HL-60/S4 (cell line): ENCODE results near the gene MYMK.

Source experiments
- in situ Hi-C: fragments of 300-500 bp; cut with MboI; formaldehyde crosslinking; loops from 2 replicates; pipeline ENCODE4 v1.14.3; 2022; ENCODE audit warnings: low sequenced_read_pairs

The MYMK gene

DNA sequence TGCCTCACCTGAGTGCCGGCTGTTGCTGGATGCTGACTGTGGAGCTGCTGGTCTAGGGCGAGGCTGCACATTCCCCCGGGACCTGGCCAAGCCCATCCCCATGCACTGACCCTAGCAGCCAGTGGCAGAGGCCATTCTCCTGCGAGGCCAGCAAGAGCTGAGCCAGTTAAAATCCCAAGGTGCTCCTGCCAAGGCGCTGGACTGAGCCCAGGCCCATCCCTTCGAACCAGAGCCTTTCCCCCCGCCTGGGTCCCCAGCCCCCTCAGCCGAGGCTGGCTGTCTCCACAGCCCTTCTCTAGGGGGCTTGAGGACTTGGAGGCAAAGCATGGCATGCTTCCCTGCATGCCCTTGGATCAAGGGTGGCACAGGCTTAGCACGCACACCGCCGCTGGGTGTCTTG is 11.3 kb upstream of the MYMK start:
- in situ Hi-C loops = no loop called here

DNA sequence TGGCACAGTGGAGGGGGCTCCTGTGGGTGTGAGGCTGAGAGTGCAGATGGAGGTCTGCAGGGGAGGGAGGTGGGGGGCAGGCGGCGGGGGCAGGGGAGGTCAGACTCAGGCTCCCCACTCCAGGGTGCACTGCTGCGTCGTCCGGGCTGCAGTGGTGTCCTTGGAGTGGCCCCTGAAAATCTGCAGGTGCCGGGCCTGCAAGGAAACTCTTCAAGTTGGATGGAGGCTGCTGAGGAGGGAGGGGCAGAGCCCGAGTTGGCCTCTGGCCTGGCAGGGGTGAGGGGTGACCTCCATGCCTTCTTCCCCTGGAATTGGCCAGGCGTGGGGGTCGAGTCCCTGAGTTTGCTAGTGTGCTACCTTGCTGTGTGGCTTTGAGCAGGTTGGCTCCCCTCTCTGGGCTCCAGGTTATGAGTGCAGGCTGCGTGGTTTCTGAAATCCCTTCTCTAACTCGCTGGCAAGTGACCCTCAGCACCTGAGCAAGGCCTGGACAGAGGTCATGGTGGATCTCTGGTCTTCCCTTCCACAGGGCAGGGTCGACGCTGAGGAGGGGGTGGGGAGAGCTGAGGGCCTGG is 10.6 kb upstream of the MYMK start:
- in situ Hi-C loops = no loop called here

DNA sequence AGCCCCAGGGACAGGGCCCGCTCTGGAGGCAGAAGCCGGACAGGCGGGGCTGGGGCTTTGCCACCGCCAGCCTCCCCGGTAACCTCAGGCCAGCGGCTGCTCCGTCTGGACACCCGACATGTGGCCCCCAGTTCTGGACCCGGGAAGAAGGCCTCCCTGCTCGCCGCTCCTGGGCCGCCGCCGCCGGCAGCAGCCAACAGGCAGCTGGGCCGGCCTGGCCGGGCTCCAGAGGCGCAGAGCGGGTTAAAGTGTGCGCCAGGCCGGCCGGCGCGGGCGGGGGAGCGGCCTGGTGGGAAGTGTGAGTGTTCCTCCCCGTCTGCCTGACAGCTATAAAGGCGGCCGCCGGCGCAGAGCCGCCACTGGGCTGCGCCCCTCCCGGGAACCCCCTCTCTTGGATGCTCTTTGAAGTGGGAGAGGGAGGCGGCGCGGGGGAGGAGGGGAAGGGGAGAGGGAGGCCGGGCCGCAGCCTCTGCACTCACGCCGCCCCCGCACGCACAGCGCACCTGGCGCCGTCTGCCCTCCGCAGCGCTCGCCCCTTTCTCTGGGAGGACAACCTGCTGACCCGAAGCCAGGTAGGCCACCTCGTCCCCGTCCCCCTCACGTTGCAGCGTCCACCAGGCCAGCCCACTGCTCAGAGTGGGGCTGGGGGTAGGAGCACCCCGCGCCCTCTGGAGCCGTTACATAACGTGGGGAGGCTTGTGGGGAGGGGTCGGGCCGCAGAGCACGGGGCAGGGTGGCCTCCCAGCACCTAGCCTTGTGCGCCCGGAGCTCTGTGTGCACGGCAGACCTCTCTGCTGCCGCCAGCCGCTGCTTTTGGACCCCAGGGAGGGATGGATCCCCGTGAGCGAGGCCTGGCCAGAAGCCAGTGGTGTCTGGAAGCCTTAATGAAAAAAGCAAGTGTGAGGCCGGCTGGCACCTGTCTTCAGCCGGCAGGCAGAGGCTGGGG is 9.9 kb upstream of the MYMK start, which contains the start of gene ADAMTSL2:
Gene ADAMTSL2, plus strand, starts transcription at position 359 of the 946 bp plus-strand sequence. CDS start 2,009 bp downstream, outside the sequence.
- in situ Hi-C loops = no loop called here

DNA sequence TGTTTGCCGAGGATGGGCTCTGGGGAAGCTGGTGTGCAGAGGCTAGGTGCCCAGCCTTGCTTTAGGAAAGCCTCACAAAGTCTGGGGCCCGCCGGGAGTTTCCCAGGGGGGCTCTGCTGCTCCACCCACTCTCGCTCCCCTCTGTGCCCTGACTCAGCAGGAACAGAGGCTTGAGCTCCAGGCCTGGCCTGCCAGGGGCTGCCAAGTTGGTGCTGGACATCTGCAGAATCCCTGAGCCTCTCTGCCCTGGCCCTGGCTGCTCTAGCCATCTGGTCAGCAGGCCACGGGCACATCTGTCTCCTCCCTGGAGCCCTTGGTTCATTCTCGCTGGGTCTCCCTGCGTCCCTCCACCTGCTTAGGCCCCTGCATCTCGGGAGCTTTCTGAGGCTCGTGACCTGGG is 9.1 kb upstream of the MYMK start:
- in situ Hi-C loops = no loop called here

DNA sequence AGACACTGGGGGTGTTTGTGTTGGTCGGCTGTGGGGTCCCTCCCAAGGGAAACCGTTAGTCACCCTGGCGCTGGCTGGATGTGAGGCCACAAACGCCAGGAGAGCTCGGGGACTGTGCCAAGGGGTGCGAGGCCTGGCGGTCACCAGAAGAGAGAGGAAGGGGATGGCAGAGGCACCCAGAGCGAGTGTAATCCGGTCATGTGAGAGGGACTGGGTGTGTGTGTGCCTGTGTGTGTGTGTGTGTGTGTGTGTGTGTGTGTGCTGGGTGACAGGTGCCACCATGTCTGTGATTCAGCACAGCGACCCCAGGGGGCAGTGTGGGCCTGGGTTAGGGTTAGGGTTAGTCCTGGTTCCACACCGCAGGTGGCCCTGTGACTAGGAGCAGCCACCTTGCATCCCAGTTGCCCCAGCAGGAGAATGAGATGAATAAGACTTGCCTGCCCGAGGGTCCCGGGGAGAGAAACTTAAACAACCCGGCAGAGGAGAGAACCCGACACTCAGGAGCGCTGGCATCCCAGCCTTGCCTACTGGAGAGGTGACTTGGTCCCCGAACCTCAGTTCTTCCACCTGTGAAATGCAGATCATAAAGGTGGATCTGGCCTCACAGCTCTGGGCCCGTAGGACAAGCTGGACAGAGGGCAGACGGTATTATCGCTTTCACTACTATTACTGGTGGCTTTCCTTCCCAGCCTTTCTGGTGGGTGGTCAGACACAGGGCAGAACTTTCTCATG is 8.3 kb upstream of the MYMK start:
- in situ Hi-C loops = no loop called here

DNA sequence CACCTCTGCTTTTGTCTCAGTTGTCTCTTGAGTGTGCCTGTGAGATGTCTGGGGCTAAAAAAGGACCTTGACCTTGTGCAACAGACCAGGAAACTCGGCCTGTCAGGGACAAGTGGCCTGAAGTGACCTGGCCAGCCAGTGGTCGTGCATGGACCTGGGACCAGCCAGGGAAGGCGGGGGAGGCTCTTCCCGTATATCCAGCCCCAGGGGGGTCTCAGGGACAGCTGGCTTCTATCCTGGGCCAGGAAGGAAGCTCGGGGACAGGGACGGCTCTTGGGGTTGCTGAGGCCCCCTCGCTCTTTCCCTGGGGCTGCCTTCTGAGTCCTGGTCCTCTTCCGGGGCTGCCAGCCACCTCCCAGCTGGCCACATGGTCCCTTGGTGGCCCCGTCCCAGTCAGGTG is 6.5 kb upstream of the MYMK start:
- in situ Hi-C loops = no loop called here

DNA sequence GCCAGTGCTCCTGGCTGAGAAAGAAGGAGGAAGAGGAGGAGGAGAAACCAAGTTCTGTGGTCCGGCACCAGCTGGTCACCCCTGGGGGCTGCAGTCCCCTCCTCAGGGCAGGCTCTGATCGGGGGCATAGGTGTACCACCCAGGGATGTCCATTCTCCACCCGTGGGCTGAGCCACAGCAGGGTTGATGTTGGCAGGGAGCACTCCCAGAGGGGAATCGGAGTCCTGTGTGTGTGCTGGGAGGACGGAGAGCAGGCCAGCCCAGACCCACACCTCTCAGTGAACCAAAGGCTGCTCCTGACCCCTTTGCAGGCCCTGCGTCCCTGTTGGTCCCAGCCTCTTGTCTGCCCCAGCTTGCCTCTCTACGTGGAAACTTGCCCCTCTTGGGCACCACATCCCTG is 5.1 kb upstream of the MYMK start:
- in situ Hi-C loops = no loop called here

DNA sequence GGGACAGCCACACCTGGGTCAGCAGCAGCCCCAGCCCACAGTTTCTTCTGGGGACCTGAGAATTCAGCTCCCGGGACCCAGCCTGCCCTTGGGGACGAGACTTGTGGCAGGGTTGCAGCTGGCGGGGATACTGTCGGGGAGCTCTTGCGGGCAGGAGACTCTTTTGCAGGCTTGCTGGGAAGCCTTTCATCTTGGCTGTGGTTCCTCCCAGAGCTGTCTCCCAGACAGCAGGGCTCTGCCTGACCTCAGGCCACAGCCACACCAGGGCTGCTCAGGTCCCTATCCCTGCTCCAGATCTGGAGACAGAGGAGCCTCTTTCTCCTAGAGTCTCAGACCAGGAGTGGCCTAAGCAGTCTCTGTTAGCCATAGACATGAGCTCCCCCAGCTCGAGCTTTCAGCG is 4.7 kb upstream of the MYMK start:
- in situ Hi-C loops = no loop called here

DNA sequence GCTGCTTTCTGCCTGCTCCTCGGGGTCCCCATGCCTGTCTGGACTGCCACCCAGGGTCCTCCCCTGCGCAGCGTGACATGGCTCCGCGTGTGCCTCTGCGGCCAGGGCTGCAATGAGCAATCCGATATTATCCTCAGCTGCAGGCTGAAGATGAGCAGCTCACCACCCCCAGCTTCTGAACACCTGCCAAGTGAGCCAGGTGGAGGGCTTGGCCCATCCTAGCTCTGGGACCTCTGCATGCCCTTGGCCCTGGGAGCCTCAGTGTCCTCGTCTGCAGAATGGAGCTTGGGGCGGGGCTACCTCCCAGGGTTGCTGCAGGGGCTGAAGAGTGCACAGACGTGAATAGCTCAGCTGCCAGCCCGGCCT is 4.1 kb upstream of the MYMK start:
- in situ Hi-C loops = no loop called here

DNA sequence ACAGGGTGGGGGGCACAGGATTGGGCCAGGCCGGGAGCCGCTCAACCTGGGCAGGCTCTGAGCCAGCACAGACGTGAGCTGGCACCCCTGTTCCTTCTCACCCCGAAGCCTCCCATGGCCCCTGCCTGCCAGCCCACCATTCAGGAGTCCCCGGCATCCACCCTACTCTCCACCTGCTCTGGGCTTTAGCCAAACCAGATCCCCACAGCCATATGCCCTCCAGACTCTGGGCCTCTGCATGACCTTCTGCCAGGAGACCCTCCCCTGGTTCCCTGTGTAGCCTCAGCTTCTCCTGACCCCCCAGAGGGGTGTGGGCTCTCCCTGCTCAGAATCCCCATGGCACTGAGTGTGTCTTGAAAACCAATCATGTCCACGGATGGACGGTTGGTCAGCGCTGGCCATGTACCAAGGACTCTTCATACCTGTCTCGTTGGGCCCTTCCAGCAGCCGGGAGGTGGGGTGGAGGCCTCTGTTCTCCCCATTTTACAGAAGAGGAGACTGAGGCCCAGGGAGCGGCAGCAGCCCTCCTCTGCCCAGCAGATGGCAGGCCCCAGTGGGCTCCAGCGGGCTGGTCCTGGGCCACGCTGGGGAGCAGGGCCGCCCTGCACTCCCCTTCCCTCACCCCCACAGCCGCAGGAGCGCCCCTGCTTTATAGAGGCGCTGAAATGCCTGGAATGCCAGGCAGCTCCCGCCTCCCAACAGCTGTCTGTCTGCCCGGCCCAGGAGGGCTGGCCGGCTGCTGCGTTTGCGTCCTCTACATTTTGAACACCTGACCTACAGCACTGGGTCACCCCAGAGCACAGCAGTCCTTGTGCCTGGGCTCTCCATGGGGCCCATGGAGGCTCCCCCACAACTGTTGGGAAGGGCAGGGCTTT is 3.5 kb upstream of the MYMK start:
- in situ Hi-C loops = no loop called here

DNA sequence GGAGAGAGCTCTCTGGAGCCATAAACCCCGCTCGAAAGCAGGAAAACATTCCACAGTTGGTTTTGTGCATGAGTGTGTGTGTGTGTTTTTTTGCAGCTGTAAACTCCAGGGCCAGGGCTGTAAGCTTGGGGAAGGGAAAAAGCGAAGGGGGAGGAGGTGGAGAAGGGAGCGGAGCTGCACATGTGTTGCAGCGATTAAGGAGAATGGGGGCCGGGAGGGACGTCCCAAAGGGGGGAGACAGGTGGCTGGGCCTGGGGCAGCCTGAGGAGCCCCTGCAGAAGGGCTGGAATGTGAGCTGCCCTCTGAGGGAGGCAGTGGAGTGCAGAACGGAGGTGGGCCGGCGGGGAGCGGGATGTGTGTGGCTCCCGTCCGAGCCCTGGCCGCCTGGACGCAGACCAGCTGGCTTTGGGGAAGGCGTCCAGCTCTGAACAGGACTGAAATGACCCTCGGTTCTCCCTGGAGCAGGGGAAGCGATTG is 2.7 kb upstream of the MYMK start:
- in situ Hi-C loops = no loop called here

DNA sequence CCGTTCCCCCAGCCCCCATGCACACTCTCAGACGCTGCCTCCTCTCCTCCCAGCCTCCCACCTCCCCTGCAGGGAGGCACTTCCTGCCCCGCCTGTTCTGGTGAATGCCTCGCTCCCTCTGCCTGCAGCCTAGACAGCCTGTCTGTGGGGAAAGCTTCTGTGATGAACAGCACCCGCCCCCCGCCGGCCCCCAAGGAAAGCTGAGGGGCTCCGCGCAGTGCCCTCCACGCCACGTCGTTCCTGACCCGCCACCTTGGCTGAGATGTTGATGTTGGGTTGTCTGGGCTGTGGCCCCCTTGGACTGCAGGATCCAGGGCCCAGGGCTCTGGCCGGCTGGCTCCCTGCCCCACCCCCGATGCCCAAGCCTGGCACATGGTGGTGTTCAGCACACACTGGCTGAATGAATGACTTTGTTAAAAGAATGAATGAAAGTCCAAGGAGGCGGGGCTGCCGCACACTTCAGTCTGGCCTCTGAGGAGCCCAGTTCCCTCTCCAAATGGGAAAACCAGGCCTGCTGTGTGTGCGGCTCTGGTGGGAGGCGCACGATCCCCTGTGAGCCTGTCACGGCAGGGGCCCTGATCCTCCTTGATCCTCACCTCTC is 2.1 kb upstream of the MYMK start:
- in situ Hi-C loops = no loop called here

DNA sequence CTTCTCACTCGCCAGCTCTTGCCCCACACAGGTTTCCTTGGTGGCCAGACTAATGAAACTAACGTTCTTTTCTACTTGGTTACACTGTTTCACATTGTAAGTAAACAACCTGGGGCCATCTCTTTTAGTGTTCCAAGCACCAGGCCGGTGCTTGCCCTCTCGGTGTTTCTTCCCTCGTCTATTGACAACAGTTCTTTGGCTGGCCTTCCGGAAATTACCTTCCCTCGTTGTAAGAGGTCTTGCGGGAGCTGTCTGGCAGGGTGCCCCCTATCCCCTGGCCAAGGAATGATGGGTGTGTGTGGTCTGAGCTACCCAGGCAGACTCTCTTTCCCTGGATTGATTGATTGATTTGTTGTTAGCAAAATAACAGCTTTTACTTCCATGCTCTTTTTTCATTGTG is 918 bp upstream of the MYMK start:
- in situ Hi-C loops = no loop called here

DNA sequence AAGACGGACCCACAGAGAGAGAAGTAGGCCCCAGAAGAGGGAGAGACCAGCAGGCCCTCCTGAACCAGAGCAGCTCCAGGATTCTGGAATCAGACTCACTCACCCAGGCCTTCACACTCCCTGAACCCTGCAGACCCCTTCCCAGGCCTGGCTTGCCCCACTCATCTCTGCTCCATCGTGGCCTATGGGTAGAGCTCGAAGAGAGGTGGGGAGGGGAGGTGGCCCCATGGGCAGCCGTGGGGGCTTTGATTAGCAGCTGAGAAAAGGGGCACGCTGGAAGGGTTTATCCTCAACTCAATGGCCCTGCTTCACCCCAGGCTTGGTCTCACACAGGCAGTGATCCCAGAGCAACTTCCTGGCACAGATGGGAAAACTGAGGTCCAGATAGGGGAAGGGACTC is 613 bp downstream of the MYMK start:
- in situ Hi-C loops = no loop called here

DNA sequence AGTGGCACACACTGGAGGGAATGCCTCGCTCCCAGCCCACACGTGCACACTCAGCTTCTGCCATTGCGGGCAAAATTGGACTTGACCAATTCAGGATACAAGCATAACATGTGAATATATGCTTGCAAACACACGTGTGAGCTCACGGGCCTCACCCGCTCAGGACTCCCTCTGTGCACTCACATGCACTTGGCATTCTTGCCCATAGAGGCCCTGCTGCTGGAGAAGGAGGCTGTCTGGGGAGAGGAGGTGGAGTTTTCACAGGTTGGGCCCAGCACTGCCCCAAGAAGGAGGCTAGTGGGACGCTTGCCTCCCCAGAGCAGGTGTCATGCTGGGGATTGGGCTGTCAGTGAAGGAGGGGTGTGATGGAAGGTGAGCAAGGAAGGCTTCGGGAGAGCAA is 1.7 kb downstream of the MYMK start:
- in situ Hi-C loops = no loop called here

DNA sequence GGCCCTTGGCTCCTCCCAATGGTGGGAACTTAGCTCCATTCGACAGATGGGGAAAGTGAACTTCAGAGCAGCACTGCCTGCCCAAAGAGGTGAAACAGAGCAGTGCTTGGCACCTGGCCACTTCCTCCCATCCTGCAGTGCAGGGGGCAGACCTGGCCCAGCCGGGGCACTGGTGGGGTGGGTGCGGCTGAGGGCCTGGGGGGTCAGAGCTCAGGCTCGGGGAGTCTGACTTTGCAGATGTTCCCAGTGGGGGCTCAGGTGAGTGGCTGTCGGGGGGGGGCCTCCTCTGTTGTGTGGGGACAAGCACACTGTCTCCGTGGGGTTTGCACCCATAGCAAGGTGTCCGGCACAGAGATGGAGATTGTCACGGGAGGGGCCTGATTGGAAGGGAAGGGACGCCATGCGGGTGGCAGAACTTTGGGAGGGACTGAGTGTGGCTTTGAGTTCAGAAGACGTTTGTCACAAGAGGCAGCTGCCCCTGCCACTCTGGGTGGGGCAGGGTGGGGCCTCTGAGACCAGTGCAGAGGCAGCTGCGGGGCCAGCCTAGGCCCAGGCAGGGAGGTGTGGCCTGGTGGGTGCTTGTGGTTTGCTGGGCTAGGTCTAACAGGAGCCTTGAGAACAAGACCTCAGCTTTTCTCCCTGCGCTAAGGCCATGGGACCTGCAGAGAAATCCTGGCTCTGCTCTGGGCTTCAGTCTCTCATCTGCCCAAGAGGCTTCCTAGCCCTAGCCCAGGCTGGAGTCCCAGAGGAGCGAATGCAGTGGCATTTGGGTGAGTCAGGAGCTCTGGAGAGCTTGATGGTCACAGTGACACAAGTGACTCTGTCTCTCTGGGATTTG is 2.5 kb downstream of the MYMK start:
- in situ Hi-C loops = no loop called here

DNA sequence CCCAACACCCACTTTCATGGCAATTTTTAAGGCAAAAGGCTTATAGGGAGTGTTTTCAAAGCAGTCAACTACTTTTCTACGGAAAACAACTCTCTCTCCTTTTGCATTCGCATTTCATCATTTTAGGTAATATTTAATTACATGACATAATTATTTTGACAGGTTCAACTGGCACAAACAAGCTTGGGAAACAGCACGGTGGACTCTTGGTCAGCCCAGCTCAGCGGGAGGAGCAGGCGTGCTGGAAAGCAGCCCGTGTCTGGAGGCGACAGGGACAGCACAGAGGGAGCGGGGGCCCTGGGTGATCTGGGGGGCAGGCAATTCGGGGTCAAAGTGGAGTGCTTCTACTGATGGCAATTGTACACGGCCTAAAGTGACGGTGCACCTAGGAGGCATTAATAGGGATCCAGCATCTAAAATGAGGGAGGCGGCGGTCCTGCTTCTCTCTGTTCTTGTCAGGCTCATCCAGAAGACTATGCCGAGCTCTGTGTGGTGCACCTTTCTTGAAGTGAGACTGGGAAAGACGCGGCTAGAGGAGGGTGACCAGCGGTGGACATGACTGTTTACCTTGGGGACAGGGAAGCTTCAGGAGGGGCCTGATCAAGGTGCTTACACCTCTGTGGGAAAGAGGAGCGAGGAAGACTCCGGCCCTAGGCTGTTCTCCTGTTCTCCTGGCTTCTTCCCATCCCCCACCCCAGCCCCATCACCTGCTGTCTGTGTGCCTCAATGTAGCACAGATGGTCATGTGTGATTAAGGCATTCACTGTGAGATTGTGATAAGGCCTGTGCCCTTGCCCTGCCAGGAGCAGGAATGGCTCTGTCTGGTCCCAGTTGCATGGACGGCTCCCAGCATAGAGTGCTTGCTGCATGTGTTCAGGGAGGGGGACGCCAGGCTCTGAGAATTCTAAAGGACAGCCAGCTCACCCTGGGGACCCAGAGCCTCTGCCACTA is 3.4 kb downstream of the MYMK start:
- in situ Hi-C loops = no loop called here

DNA sequence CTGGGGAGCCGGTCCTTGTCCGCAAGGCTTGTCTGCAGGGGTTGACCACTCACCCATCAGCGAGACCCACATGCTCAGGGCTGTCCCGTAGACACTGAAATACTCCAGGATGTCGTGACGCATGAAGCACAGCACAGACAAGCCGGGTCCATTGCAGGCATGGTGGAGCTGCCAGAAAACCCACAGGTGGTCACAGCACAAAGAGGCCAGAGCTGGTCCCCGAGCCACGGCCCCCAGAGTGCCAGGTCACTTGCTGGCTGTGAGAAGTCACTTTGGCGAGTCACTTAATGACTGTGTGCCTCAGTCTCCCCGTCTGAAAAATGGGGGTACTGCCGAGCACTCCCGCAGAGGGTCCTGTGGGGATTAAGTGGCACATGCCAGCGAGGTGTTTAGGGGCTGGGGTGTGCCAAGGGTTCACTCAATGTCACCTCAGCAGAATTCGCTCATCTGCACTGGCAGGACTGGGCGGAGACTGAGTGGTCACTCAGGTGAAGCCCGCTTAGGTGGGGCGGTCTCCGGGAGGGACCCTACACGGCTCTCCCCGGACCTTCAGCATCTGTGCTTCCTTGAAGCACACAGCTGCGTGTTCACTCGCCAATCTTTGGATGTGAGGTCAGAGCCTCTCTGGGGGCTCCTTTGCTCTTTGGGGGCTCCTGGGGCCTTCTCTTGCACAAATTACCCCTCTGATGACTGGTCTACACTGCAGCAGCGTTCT is 4.5 kb downstream of the MYMK start:
- in situ Hi-C loops = no loop called here
